Stimulated activated naive CD8-positive, alpha-beta T cell treated with anti-CD3 and anti-CD28 coated beads, Interleukin-15, amount 100 ng/mL, for 72 hours (primary cell): Measurements from ENCODE around the gene ACAP2.
"Not testable (repeated sequence)": the region's sequence is repeated elsewhere in the genome, so short reads cannot be mapped to it uniquely, and the experiment has no call there.

Experiments
- ATAC-seq: fragments of 150-1000 bp; cut with Tn5 transposase; 2 replicates; pipeline ENCODE4 v1.10.0; 2021; ENCODE audit warnings: mild to moderate bottlenecking, moderate library complexity
- DNase-seq, 2 donors: peaks; one replicate each; pipeline ENCODE4 v3.0.0; 2021 to 2022
- H3K27ac Mint-ChIP-seq, 2 donors: one replicate each; pipeline ENCODE4 v1.8.0; 2022; ENCODE audit warnings: mild to moderate bottlenecking in 2 of 2, mixed read lengths in 2 of 2, moderate library complexity in 2 of 2
- H3K27me3 Mint-ChIP-seq: one replicate; pipeline ENCODE4 v1.8.0; 2022; ENCODE audit warnings: mixed read lengths
- H3K4me1 Mint-ChIP-seq: one replicate; pipeline ENCODE4 v1.8.0; 2022; ENCODE audit warnings: mild to moderate bottlenecking, mixed read lengths
- H3K4me3 Mint-ChIP-seq, 2 donors: one replicate each; pipeline ENCODE4 v1.8.0; 2022; ENCODE audit warnings: mild to moderate bottlenecking in 2 of 2, mixed read lengths in 2 of 2, moderate library complexity in 1 of 2
- H3K9me3 Mint-ChIP-seq, 2 donors: one replicate each; pipeline ENCODE4 v1.8.0; 2022; ENCODE audit warnings: mixed read lengths in 2 of 2

ACAP2 gene

DNA sequence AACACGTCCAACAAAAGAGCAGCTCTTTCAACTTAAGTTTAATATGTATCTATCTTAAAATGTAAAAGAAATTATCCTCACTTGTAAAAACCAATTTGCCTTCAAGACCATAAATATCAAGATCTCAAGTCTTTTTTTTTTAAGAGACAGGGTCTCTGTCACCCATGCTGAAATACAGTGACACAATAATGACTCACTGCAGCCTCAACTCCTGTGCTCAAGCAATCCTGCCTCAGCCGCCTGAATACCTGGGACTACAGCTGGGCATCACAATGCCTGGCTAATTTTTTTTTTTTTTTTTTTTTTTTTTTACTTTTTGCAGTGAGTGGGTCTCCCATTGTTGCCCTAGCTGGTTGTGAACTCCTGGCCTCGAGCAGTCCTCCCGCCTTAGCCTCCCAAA, 26.0 kb downstream of the ACAP2 start:
- peaks cover 46% of the 10 kb centered on the region for H3K4me1 Mint-ChIP-seq
- ATAC-seq = no peak
- no peak overlapping the region for H3K27ac Mint-ChIP-seq
- H3K4me3 Mint-ChIP-seq = no peak overlapping the region
- no peaks in the 10 kb centered on the region for H3K27me3 Mint-ChIP-seq
- no peaks in the 10 kb centered on the region for H3K9me3 Mint-ChIP-seq
- no peak for DNase-seq

DNA sequence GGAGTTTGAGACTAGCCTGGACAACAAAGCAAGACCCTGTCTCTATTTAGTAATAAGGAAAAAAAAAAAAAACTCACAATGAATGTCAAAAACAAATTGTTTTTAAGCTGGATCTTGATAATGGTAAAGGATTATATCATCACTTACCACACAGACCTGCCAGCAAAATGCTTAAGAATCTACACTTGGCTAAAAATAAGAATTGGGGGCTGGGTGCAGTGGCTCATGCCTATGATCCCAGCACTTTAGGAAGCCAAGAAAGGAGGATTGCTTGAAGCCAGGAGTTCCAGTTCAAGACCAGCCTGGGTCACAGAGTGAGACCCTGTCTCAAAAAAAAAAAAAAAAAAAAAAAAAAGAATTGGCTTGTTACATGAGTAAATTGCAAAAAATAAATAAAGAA, 31.0 kb downstream of the ACAP2 start:
- peaks cover 0 to 5% of the 10 kb centered on the region in 2 donors for H3K9me3 Mint-ChIP-seq
- H3K4me3 Mint-ChIP-seq = no peak overlapping the region
- DNase-seq (no peak), ATAC-seq (no peak)
- no peaks in the 10 kb centered on the region for H3K27me3 Mint-ChIP-seq
- no peak overlapping the region for H3K27ac Mint-ChIP-seq
- H3K4me1 Mint-ChIP-seq = peaks cover 63% of the 10 kb centered on the region

DNA sequence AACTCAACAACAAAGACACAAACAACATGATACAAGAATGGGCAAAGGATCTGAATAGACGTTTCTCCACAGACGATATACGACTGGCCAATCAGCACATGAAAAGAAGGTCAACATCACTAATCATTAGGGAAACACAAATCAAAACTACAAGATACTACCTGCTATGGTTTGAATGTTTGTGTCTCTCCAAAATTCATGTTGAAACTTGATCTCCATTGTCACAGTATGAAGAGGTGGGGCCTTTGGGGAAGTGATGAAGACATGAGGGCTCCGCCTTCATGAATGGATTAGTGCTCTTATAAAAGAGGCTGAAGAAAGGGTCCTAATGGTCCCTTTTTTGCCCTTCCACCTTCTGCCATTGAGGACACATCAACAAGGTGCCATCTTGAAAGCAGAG, 32.3 kb downstream of the ACAP2 start:
- H3K27ac Mint-ChIP-seq = no peak overlapping the region
- H3K27me3 Mint-ChIP-seq = no peaks in the 10 kb centered on the region
- H3K4me1 Mint-ChIP-seq = peaks cover 68% of the 10 kb centered on the region
- ATAC-seq = no peak
- H3K9me3 Mint-ChIP-seq = peaks cover 0 to 5% of the 10 kb centered on the region in 2 donors
- DNase-seq = no peak
- H3K4me3 Mint-ChIP-seq = no peak overlapping the region

DNA sequence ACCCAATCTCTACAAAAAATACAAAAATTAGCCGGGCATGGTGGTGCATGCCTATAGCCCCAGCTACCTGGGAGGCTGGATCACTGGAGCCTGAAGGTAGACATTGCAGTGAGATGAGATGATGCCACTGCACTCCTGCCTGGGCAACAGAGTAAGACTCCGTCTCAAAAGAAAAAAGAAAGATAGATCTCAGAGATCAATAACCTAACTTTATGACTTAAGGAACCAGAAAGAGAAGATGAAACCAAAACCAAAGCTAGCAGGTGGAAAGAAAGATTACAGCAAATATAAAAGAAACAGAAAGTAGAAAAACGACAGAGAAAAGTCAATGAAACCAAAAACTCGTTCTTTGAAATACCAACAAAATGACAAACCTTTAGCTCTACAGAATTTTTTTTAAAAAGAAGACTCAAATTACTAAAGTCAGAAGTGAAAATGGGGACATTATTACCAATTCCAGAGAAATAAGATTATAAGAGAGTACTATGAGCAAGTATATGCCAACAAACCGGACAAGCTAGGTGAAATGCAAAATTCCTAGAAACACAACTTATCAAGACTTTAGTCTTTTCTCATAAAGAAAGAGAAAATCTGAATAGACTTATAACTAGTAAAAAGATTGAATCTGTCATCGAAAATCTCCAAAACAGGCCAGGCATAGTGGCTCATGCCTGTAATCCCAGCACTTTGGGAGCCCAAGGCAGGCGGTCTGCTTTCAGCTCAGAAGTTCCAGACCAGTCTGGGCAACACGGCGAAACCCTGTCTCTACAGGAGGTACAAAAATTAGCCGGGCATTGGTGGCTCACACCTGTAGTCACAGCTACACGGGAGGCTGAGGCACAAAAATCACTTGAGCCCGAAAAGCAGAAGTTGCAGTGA, 35.0 kb downstream of the ACAP2 start:
- ATAC-seq (peak; percentile 83), DNase-seq (peak in 1 of 2 donors; percentile 11)

DNA sequence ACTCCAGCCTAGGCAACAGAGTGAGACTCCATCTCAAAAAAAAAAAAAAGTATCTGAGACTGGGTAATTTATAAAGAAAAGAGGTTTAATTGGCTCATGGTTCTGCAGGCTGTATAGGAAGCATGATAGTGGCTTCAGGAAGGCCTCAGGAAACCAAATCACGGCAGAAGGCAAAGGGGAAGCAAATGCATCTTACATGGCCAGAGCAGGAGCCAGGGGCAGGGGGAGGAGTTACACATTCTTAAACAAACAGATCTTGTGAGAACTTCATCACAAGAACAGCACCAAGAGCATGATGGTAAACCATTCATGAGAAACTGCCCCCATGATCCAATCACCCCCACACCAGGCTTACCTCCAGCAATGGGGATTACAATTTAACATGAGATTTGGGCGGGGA, 37.2 kb downstream of the ACAP2 start:
- H3K27ac Mint-ChIP-seq = peak overlapping the region in 1 of 2 donors; percentile 46
- H3K4me3 Mint-ChIP-seq = no peak overlapping the region
- ATAC-seq (no peak), DNase-seq (no peak)
- H3K4me1 Mint-ChIP-seq = peaks cover 58% of the 10 kb centered on the region
- peaks cover 0 to 5% of the 10 kb centered on the region in 2 donors for H3K9me3 Mint-ChIP-seq
- no peaks in the 10 kb centered on the region for H3K27me3 Mint-ChIP-seq

More for the DNA sequence above, 35.0 kb downstream of the ACAP2 start:
- peak overlapping the region; percentile 10 to 36 for H3K27ac Mint-ChIP-seq
- peak overlapping the region; percentile 69 to 78 for H3K4me3 Mint-ChIP-seq
- no peaks in the 10 kb centered on the region for H3K27me3 Mint-ChIP-seq
- peaks cover 0 to 5% of the 10 kb centered on the region in 2 donors for H3K9me3 Mint-ChIP-seq
- peaks cover 54% of the 10 kb centered on the region for H3K4me1 Mint-ChIP-seq

DNA sequence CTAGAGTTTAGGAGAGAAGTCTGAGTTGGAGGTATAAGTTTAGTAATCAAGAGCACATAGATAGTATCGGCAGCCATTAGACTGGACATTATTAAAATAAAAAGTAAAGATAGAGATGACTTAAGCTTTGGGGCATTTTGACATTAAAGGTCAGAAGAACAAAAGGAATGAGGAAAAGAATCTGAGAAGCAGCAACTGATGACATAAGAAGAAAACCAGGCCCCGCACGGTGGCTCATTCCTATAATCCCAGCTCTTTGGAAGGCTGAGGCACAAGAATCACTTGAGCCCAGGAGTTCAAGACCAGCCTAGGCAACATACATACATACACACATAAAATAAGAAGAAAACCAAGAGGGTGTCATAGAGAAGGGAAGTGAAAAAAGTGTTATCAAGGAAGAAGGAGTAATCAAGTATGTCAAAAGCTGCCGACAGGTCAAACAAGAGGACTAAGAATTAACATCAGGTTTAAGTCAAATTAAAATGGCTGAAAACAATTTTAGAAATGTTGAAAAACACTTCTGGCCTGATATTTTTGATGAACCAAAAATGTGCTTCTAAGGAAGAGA, 38.9 kb downstream of the ACAP2 start:
- Mint-ChIP-seq H3K4me1 (peaks cover 50% of the 10 kb centered on the region), H3K27ac (no peak overlapping the region), H3K27me3 (no peaks in the 10 kb centered on the region), H3K4me3 (no peak overlapping the region), H3K9me3 (peaks cover 0 to 5% of the 10 kb centered on the region in 2 donors)
- ATAC-seq (no peak), DNase-seq (no peak)

DNA sequence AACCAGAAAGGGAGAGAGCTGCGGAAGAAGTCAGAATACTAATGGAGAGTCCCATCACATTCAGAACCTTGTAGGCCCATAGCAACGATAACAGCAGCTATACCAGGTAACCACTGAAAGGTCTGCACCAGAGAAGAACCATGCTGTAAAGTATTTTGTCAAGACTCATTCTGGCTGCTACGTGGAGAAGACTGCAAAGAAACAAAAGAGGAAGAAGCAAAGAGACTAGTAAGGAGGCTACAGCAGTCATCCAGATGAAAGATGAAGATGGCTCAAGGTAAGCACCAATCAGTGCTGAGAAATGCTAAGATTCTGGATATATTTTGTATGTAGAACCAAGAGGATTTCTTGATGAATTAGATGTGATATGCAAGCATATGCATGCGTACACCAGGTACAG, 39.6 kb downstream of the ACAP2 start:
- no peak for DNase-seq
- Mint-ChIP-seq H3K9me3 (peaks cover 0 to 5% of the 10 kb centered on the region in 2 donors), H3K27ac (no peak overlapping the region), H3K27me3 (no peaks in the 10 kb centered on the region), H3K4me1 (peaks cover 43% of the 10 kb centered on the region), H3K4me3 (no peak overlapping the region)
- ATAC-seq = no peak

DNA sequence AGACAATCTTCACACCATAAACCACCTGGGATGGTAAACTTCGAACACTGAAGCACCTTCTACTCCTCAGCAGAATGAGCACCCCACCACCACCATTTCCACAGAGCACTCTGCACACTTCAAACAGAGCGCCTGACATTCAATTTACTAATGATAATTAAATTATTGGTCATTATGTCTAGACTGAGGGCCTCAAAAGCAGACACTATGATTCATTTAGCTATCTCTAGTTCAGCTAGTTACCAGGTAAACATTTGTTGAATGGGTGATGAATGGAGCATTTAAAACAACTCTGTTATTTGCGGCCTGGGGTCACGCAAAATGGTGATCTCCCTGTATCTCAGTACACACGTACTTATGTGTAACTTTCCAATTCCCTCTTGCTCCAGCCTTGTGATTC, 40.9 kb downstream of the ACAP2 start:
- H3K27me3 Mint-ChIP-seq = no peaks in the 10 kb centered on the region
- peaks cover 40% of the 10 kb centered on the region for H3K4me1 Mint-ChIP-seq
- DNase-seq (no peak), ATAC-seq (no peak)
- no peaks in the 10 kb centered on the region for H3K9me3 Mint-ChIP-seq
- no peak overlapping the region for H3K27ac Mint-ChIP-seq
- H3K4me3 Mint-ChIP-seq = no peak overlapping the region

DNA sequence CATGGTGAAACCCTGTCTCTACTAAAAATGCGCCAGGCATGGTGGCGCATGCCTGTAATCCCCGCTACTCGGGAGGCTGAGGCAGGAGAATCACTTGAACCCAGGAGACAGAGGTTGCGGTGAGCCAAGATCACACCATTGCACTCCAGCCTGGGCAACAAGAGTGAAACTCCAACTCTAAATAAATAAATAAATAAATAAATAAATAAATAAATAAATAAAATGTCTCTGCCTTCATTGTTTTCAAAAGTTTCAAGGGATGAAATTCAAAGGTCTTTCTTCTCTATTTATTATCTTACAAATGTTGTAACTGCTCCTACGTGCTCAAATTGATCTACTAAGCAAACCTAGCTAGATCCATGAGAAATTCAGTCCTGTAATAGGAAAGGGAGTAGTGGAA, 44.4 kb downstream of the ACAP2 start:
- not testable (repeated sequence) for H3K27ac Mint-ChIP-seq, ATAC-seq, H3K9me3 Mint-ChIP-seq, H3K27me3 Mint-ChIP-seq, DNase-seq, H3K4me3 Mint-ChIP-seq
- peaks cover 39% of the 10 kb centered on the region for H3K4me1 Mint-ChIP-seq

DNA sequence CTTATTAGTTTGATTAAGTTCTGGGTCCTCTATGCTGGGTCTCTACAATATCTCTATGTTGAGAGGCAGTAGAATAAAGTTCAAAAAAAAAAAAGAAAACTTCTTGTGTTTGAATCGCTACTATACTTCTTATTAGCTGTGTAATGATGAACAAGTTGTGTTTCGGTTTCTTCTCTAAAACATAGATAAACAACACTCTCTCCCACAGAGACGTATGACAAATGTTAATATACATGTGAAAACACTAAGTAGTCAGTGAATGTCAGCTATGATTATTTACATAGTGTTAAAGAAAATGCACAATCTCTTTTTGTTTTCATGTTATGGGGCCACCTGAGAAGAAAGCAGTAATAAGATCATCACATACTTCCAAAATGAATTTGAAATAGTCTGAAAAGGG, 45.3 kb downstream of the ACAP2 start:
- Mint-ChIP-seq H3K4me3 (no peak overlapping the region), H3K27me3 (no peaks in the 10 kb centered on the region), H3K27ac (no peak overlapping the region), H3K9me3 (no peaks in the 10 kb centered on the region), H3K4me1 (peaks cover 48% of the 10 kb centered on the region)
- ATAC-seq (no peak), DNase-seq (no peak)

DNA sequence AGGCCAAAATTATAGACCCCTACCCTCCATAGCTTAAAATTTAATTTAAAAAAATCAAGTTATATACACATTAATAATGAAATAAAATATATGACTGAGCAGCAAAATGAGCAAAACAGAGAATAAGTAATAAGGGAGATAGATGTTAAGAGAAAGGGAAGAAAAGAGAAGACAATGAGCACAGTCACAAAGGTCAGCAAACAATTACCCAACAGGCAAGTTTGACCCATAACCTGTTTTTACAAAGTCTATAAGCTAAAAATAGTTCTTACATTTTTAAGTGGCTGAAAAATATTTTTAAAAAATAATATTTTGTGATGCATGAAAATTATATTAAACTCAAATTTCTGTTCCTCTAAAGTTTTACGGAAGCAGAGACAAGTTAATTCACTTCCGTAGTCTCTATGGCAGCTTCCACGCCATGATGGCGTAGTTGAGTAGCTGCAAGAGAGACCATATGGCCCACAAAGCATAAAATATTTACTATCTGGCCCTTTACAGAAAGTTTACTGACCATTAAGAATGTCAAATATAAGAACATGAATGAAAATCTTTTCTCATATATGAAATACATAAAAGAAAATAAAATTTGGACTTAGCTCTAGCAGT, 47.5 kb downstream of the ACAP2 start:
- no peak for ATAC-seq

DNA sequence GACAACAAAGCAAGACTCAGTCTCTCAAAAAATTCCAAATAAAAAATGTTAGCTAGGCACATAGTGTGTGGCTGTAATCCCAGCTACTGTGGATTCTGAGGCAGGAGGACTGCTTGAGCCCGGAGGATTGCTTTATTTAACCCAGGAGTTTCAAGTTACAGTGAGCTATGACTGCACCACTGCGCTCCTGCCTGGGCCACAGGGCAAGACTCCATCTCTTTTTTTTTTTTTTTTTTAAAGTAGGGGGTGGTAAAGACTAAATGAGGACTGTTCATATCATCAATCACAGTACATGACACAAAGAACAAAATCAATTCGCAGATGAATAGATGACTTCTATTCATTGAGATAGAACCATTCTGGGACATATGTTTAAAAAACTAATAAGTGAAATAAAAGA, 48.1 kb downstream of the ACAP2 start:
- Mint-ChIP-seq H3K27ac (no peak overlapping the region), H3K4me1 (peaks cover 36% of the 10 kb centered on the region), H3K27me3 (no peaks in the 10 kb centered on the region), H3K4me3 (no peak overlapping the region), H3K9me3 (no peaks in the 10 kb centered on the region)
- ATAC-seq (no peak), DNase-seq (no peak)

More for the DNA sequence above, 47.5 kb downstream of the ACAP2 start:
- H3K9me3 Mint-ChIP-seq = no peaks in the 10 kb centered on the region
- DNase-seq = no peak
- no peak overlapping the region for H3K4me3 Mint-ChIP-seq
- no peak overlapping the region for H3K27ac Mint-ChIP-seq
- H3K4me1 Mint-ChIP-seq = peaks cover 38% of the 10 kb centered on the region
- H3K27me3 Mint-ChIP-seq = no peaks in the 10 kb centered on the region

DNA sequence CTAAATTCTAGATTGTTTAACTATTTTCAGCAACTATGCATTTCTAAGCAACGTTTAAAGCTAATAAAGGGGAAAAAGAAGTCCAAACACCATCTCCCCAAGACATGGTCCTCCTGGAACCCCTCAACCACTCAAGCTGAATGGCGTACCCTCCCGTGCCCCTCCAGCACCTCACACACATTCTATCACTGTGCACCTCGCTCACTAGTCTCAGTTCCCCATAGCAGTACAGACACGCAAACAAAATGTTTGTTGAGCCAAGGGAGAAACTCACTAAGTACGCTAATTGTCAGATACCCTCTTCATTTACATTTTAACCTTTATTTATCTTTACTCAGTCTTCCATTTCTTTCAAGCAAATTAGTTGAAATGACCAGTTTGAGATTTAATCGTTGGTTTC, 48.8 kb downstream of the ACAP2 start:
- Mint-ChIP-seq H3K4me1 (peaks cover 32% of the 10 kb centered on the region), H3K4me3 (no peak overlapping the region), H3K27ac (no peak overlapping the region), H3K9me3 (no peaks in the 10 kb centered on the region), H3K27me3 (no peaks in the 10 kb centered on the region)
- no peak for ATAC-seq
- DNase-seq = no peak

DNA sequence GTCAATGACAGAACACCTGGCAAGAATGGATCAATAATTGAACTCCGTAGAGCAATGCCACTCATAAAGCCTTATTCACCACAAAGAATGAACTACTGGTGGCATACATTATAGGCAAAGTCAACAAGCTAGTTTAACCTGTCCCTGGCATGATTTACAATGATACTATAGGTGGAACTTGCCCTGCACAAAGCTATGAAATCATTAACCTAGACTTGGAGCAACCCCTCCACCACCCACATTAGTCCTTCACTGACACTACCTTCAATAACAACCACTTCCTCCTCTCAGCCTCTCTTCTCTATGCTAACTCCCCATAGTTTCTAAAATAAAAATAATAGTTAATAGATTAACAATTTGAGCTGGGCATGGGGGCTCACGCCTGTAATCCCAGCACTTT, 54.4 kb downstream of the ACAP2 start:
- H3K4me1 Mint-ChIP-seq = peaks cover 37% of the 10 kb centered on the region
- H3K27me3 Mint-ChIP-seq = no peaks in the 10 kb centered on the region

DNA sequence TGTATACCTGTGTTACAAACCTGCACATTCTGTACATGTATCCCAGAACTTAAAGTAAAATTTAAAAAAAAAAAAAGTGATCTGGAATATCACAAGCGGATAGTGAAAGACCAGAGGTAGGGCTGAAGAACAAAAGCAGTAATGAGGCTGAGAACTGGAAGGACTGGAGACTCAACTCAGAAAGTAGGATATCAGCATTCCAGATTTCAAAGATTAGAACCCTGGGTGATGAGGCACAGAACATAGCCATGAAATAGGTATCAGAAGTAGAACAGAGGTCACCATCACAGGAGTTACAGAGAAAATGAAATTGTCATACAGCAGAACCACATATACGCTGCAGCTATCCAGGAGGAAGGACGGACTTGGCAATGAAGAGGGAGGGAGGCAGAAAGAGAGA, 56.1 kb downstream of the ACAP2 start:
- ATAC-seq = no peak
- H3K4me3 Mint-ChIP-seq = no peak overlapping the region
- peaks cover 35% of the 10 kb centered on the region for H3K4me1 Mint-ChIP-seq
- no peaks in the 10 kb centered on the region for H3K27me3 Mint-ChIP-seq
- no peaks in the 10 kb centered on the region for H3K9me3 Mint-ChIP-seq
- no peak overlapping the region for H3K27ac Mint-ChIP-seq
- DNase-seq = no peak

More for the DNA sequence above, 54.4 kb downstream of the ACAP2 start:
- Mint-ChIP-seq H3K27ac (no peak overlapping the region), H3K9me3 (no peaks in the 10 kb centered on the region), H3K4me3 (no peak overlapping the region)
- ATAC-seq (no peak), DNase-seq (no peak)

DNA sequence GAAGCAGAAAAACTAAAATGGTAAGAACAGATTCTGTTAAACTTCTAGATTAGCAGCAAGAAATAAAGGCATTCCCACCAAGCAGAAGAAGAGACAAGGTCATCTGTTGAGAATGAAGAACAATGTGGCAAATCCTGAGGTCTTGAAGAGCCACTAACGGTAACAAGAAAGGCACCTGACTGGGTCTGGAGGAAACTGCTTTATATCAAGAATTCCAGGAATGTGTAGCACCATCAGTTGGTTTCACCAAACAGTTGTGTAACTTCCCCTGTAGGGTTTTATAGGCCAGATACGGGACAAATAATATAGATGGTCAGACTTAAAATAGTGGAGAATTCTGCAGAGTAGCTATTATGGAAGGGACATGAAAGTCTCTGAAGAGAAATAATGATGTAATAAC, 57.3 kb downstream of the ACAP2 start:
- H3K27me3 Mint-ChIP-seq = no peaks in the 10 kb centered on the region
- no peak overlapping the region for H3K4me3 Mint-ChIP-seq
- peaks cover 35% of the 10 kb centered on the region for H3K4me1 Mint-ChIP-seq
- no peak overlapping the region for H3K27ac Mint-ChIP-seq
- ATAC-seq = no peak
- no peak for DNase-seq
- no peaks in the 10 kb centered on the region for H3K9me3 Mint-ChIP-seq
